OCI-LY7 (cell line): ENCODE data around the gene MVB12B.

ENCODE experiments used
- CTCF ChIP-seq: fragments of 200-600 bp; sonication (generic); conservative IDR thresholded peaks from 2 replicates; pipeline ENCODE4 v1.5.1; 2014; ENCODE audit warnings: mild to moderate bottlenecking, antibody characterized with exemption, low read length, moderate library complexity, mixed read lengths
- EZH2phosphoT487 ChIP-seq: fragments of 200-600 bp; sonication (generic); IDR thresholded peaks from 2 replicates; pipeline ENCODE4 v1.6.1; 2018; ENCODE audit warnings: low read depth, borderline replicate concordance, mild to moderate bottlenecking, mixed run types, antibody characterized with exemption, low read length, moderate library complexity, mixed read lengths

- TF ChIP-seq CTCF (no peak), EZH2phosphoT487 (no peak)
Measured at GRCh38 chr9:126478216-126478981, 151.8 kb downstream of the MVB12B start.
